GM18517 (cell line): ENCODE data around the gene CYBC1.
"Not testable (repeated sequence)": the region's sequence is repeated elsewhere in the genome, so short reads cannot be mapped to it uniquely, and the experiment has no call there.

ENCODE experiments used
- ATAC-seq: cut with Tn5 transposase; IDR thresholded peaks from one replicate; pipeline ENCODE4 v1.9.1; 2021; ENCODE audit warnings: mild to moderate bottlenecking, moderate library complexity; ENCODE audit not compliant: unreplicated experiment

Gene CYBC1

DNA sequence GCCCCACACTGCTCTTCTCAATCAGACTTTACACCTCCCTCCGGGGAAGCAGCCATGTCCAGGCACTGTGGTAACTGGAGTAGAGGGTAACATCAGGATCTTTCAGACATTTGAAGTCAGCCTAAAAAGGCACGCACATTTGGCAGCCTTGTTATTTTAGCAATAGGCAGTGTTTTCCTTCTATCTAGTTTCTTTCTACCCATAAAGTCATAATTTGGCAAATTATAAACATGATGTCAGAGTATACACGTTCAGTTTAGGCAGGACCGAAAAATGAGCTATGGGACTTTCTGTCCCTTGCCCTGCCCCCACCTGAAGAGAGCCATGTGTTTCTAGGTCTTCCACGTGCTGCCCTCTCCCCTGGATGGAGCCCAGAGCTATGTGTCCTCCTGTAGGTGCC lies 29.1 kb upstream of the CYBC1 start:
- ATAC-seq = no peak

- no peak for ATAC-seq
These were observed 27.4 kb upstream of the CYBC1 start for GRCh38 chr17:82477934-82478333.

- ATAC-seq = no peak
These were observed 24.9 kb upstream of the CYBC1 start for GRCh38 chr17:82475458-82475857.

DNA sequence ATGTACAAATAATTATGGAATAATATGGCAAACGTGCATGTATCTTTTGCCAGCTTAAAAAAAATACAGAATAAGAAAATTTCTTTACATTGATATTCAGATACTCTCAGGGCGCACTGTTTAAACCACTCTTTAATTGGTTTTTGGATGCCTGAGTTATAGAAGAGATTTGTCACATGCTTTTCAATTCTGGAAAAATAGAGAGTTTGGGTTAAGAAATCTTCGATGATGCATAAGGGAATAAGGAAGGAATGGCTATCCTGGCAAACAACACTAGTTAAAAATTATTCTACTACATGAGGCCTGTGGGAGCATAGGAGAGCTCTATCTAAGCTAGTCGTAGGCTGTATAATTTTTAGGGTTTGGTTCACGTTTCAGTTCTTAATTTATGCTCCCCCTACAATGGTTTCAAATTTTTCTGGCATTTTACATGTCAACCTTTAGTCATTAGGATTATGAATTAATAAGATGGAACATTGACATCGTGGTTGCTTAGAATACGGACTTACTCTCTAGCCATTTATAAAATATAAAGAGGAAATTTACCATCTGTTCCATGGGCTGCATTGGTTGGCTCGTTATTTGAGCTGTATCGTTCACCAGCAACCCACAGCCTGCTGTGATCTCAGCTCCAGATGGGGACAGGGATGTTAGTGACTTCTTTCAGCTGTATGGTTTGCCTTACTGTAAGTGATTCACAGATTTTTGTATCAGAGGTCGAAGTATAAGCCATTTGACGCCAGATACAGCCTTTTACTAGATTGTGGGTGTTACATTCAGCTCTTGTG lies 23.9 kb upstream of the CYBC1 start:
- ATAC-seq = no peak

- ATAC-seq = no peak
These were observed 19.5 kb upstream of the CYBC1 start for GRCh38 chr17:82470065-82470464.

DNA sequence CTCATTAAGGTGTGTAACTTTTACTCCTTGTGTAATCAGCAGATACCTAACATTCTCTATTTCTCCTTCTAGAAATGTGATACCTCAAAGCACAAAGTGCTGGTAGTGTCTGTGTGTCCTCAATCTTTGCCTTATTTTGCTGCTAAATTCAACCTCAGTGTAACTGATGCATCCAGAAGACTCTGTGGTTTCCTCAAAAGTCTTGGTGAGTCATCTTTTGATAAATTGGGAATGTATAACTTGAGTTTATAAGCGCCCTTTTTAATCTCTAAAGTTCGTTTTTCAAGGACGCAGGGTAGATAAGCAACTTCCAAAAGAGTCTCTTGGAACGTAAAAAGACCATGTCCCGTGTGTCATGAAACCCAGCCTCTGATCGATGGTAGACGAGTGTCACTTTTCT lies 18.1 kb upstream of the CYBC1 start:
- ATAC-seq = no peak

DNA sequence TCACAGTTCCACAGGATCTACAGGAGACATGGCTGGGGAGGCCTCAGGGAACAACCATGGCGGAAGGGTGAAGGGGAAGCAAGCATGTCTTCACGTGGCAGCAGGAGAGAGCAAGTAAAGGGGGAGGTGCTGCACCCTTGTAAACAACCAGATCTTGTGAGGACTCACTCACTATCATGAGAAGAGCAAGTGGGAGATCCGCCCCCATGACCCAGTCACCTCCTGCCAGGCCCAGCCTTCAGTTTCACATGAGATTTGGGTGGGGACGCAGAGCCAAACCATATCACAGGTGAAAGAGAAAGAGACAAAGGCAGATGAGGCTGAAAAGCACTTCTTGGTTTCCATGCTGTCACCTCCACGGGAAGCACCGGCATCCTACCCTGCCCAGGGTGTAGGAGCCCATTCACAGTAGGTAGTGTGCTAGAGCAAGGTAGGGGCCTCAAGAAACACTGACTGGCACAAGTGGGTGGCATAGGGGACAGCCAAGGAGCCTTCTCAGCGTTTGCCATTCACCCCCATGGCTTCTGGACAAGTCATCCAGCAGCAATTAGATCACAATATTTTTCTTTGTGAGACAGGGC lies 14.6 kb upstream of the CYBC1 start:
- no peak for ATAC-seq

DNA sequence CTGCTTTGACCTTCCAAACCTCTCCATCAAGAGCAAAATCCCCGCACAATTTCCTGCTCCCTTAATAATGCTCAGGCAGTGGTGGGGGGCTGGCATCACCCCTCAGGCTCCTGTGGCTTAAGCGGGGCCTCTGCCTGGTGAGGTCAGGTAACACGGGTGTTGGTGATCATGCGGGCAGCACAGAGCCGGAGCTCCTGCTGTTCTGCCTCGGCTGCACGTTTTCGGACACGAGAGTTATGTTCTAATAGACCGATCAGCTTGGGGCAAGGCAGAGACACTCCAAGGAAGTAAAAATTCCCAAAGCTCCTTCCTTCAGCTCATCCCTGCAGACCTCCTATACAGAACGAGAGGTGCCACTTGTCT lies 14.0 kb upstream of the CYBC1 start:
- no peak for ATAC-seq

GRCh38 chr17:82463925-82464566 lies 13.5 kb upstream of the CYBC1 start:
- no peak for ATAC-seq

- ATAC-seq = no peak
These were observed 12.8 kb upstream of the CYBC1 start for GRCh38 chr17:82463391-82463790.

GRCh38 chr17:82461827-82462524 lies 11.4 kb upstream of the CYBC1 start:
- no peak for ATAC-seq

- not testable (repeated sequence) for ATAC-seq
These were observed 9.4 kb upstream of the CYBC1 start for GRCh38 chr17:82459936-82460335.

- ATAC-seq = no peak
These were observed 8.4 kb upstream of the CYBC1 start for GRCh38 chr17:82458885-82459424.

GRCh38 chr17:82458179-82458884 lies 7.8 kb upstream of the CYBC1 start, which contains the start of gene NARF:
Gene NARF, plus strand, starts transcription at chr17:82458741. Its CDS starts 63 bp downstream, at chr17:82458804.
- peak; percentile 89 for ATAC-seq

DNA sequence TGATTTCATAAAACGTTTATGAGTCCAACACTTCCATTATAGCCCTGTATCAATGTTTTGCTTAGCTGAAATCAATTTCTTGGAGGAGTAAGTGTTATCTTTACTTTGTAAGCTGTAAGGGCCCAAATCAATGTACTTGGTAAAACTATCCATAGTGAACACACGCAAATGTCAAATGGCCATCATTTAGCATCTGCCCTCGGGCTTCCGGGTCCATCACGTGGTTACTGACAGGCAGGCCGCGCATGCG lies 7.3 kb upstream of the CYBC1 start:
- ATAC-seq = no peak

- no peak for ATAC-seq
These were observed 6.7 kb upstream of the CYBC1 start for GRCh38 chr17:82457073-82457928.

GRCh38 chr17:82453706-82454105 lies 3.2 kb upstream of the CYBC1 start:
- ATAC-seq = not testable (repeated sequence)

DNA sequence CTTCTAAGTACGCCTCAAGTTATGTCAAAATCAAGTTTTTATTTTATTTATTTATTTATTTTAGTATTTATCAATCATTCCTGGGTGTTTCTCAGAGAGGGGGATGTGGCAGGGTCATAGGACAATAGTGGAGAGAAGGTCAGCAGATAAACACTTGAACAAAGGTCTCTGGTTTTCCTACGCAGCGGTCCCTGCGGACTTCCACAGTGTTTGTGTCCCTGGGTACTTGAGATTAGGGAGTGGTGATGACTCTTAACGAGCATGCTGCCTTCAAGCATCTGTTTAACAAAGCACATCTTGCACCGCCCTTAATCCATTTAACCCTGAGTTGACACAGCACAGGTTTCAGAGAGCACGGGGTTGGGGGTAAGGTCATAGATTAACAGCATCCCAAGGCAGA lies 2.6 kb upstream of the CYBC1 start:
- ATAC-seq = not testable (repeated sequence)

GRCh38 chr17:82452162-82452561 lies 1.6 kb upstream of the CYBC1 start:
- no peak for ATAC-seq

DNA sequence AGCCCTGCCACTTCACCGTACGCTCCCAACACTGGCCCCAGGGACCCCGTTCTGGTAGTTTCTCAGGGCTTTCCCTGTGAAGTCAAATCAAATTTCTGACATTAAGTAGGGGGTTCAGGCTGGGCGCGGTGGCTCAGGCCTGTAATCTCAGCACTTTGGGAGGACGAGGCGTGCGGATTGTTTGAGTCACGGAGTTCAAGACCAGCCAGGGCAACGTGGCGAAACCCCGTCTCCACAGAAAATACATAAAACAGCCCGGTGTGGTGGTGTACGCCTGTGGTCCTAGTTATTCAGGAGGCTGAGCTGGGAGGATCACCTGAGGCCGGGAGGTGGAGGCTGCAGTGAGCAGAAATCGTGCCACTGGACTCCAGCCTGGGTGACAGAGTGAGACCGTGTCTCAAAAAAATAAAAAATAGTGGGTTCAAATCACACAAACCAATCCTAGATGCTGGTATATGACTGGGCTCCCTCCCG lies 632 bp downstream of the CYBC1 start:
- no peak for ATAC-seq
